Activated CD4-positive, alpha-beta T cell treated with anti-CD3 and anti-CD28 coated beads, Interleukin-2, amount 50 U/mL, for 16 hours (primary cell): Measurements from ENCODE around the gene CLEC14A.
A peak's percentile ranks its signal among the peaks of the same experiment; 100 is the strongest.

Experiments used
- DNase-seq: peaks from one replicate; pipeline ENCODE4 v3.0.0-alpha.2; 2020

The CLEC14A gene, protein sequence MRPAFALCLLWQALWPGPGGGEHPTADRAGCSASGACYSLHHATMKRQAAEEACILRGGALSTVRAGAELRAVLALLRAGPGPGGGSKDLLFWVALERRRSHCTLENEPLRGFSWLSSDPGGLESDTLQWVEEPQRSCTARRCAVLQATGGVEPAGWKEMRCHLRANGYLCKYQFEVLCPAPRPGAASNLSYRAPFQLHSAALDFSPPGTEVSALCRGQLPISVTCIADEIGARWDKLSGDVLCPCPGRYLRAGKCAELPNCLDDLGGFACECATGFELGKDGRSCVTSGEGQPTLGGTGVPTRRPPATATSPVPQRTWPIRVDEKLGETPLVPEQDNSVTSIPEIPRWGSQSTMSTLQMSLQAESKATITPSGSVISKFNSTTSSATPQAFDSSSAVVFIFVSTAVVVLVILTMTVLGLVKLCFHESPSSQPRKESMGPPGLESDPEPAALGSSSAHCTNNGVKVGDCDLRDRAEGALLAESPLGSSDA

DNA sequence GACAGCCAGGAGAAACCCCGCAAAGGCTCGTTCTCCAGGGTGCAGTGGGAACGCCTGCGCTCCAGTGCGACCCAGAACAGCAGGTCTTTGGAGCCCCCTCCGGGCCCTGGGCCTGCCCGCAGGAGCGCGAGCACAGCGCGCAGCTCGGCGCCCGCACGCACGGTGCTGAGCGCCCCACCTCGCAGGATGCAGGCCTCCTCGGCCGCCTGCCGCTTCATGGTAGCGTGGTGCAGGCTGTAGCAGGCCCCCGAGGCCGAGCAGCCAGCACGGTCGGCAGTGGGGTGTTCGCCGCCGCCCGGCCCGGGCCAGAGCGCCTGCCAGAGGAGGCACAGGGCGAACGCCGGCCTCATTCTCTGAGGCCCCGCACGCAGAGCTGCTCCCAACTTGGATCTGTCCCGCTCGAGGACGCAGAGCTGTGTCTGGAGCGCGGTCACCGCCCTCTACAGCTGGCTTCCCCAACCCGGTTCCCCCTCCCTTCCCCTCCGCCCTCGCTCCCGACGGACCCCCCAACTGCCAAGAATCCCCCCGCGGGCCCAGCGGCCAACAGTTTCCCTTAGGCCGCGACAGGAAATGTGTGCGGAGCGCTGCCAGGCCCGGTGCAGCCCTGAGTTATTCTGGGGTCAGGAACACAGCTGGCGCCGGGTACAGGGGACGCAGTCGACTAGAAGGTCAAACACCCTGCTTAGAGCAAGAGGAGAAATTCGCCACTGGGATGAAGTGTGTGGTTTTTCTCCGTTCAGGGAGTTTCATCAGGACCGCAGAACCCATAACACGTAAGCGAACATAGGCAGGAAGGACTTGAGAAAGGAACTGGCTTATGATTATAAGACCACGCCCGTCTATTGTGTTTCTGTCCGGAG is at the start of gene CLEC14A:
CLEC14A (minus strand) TSS at position 421 of the 860 bp plus-strand sequence; CDS start at position 350, 71 bp downstream.
- no peak for DNase-seq

DNA sequence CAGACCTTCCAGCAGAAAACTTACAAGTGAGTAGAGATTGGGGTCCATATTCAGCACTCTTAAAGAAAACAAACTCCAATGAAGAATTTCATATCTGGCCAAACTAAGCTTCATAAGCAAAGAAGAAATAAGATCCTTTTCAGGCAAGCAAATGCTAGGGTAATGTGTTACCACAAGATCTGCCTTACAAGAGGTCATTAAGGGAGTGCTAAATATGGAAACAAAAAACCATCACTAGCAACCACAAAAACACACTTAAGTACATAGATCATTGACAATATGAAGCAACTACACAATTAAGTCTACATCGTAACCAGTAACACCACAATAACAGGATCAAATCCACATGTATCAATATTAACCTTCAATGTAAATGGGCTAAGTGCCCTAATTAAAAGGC is 47.1 kb upstream of the CLEC14A start:
- DNase-seq: no peak

DNA sequence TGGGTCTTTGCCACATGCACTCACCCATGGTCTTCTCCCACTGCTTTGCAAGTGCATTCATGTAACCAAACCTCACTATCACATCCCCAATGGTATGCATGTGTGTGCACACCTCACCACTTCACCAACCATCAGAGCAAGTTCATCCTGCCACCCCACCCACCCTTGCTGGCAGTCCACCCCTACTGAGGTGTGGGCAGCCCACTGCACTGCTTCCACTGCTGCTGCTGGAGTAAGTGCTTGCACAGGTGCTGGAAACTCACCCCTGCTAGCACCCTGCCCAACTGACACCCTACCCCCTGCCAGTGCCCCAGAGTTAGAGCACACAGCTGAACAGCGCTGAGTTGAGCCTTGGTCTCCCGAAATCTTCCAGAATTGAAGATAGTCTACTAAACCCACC is 46.1 kb upstream of the CLEC14A start:
- DNase-seq: no peak

DNA sequence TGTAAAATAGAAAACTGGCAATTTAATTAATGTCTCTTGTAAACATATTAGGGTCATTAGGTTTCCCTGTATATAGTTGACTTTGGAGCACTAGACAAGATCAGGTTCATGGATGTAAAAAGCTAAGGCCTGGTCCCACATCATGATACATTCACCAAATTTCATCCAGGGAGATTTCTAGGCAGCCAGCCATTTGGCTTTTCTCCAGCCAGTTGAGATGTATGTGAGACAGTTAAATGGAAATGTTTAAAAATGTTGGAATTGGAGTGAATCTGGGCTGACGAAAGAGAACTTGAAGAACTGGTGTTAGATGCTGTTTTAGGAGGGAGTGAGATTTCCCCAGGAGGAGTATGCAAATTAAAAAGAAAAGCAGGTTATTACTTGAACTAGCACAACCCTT is 41.8 kb upstream of the CLEC14A start:
- no peak for DNase-seq

DNA sequence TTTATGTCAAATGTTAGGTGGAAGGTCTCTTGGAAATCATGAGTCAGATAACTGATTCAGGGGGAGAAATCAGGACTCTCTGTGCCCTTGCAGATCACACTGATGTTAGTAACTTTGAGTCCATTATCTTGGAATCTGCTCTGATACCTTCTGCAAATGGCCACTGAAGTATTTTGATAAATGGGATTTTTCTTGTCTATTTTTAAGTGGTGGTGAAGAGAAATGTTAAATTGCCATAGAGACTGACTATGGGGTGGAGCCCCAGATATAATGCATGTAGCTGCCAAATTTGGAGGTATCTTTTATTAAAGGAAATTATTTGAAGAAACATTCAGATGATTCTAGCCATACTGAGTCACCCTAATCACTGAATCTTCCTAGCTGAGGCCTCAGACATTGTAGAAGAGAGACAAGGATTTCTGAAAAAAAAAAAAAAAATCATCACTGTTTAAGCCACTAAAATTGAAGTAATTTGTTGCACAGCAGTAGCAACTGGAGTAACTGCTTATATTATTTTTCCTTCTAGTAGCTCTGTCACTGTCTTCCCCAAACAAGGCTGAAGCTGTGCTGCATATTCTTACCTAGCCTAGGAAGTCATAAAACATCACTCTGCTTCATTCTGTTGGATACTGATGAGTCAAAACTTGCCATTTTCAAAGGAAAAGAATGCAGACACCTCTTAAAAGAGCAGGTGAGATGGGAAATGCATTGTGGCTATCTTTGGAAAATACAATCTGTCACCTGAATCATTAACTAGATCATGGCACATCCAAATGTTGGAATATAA is 36.0 kb upstream of the CLEC14A start:
- no peak for DNase-seq

DNA sequence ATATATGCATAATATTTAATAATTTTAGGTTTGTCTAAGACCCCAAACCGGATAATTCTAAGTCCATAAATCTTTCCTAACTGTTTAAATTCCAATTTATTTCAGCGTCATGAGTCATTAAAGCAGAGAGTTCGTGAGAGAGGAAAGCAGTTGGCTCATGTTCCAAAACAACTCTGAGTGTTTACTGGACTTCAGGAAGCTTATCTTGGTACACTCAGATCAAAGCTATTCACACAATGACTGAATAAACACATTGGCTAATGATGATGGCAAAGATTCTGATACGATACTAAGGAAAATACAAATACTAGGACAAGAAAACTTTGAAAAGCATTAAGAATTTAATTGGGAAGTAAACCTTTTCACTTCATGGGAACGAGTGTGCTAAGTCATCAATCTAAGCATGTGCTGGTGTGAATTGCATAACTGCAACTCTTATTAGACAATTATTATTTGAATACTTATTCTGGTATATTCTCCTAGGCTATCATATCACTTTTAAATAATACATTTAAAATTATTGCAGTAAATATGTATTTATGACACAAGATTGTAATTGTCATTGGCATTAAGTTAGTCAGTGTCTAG is 34.8 kb upstream of the CLEC14A start:
- DNase-seq: no peak

DNA sequence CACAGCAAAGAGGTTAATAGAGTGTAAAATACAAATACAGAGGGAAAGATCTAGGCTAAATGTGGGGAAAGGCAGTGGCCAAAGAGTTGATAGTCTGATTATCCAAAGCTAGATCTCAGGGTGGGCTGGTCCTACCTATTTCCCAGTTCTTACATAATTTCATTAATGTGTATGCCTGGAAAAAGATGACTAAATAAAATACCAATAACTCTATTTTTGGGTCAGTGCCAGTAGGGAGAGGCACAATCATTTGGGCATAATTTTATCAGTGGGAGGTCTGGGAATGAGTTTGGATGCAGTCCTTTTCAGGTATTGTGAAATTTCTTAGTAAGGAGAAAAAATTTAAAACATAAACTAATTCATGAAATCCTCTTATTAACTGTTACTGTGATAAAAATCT is 30.6 kb upstream of the CLEC14A start:
- DNase-seq: no peak

DNA sequence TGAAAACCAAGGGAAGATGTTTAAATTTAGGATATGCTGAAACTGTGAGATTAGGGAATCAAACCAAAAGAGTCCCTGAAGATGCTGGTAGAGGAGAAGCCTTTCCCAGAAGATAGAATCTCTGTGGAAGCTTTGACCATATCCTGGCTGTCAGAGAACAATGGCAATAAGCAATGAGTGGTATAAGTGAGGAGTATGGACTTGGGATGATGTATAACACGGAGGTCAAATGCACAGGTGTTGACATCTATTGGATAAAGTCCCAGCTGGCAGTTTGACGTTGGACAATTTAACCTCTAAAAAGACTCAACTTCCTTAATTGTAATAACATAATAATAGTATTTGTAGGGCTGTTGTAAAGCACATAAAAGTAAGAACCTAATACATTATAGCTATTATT is 30.1 kb upstream of the CLEC14A start:
- no peak for DNase-seq

DNA sequence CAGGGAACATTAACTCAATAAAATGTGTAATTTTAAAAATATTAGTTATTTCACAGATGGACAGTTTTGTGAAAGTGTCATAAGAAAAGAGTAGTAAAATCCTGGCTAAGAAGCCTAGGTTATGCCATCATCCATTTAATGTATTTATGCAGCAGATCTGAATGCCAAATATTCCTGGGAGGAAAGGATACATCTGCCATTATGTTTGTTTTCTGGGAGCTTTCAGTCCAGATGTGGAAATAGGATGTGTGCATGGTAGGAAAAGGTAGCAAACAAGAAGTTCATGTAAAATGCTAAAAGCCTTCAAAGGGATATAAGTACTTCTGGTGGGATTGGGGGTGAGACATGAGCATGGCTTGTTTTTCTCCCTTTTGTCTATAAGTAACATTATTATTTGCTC is 27.0 kb upstream of the CLEC14A start:
- no peak for DNase-seq

DNA sequence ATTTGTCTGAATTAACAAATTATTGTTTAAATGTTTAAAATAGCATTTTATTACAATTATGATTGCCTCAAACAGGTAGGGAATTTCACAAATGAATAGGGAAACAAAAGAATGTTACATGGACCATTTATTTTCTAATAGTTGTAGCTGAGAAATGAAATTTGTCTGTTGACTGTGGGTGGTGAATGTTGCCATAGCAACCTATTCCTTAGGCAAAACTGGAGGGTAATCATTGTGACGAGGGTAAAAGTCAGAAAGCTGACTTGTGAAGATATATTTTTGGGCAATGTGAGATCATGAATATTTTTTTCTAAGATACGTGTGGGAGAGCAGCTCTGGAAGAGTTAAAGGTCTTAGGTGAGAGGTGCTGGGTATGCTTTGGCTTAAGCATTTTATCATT is 24.2 kb upstream of the CLEC14A start:
- no peak for DNase-seq

DNA sequence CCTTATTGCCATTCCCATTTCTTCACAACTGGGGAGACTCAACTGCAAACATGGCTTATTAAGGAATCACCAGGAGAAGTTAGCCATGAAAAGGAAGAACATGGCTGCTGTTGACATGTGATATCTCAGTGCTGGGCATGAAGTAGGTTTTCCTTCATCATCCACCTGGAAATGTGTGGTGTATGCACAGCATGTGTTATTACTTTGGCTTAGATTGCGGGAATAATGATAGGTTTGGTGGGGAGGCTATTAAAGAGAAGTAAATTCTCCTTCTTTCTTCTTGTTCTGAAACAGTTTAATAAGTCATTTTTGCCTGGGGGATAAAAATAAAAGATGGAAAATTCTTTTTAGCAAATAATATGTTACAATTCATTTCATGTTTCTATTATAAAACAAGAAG is 23.7 kb upstream of the CLEC14A start:
- no peak for DNase-seq

DNA sequence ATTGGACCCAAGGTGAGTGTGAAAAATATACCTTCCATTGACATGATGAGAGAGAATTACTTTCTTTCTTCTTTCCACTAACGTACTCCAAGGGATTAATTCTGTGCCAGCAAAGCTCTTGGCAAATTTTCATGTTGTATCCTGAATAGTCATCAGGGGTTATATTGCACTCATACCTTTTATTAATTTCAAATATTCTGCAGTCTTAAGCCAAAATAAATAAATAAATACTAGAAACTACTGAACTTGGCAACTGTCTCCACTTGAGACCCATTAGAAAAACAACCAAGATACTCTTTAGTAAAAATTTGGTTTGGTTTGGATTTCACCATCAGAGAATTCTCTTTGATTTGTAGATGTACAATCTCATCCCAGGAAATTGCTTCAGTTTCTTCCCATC is 22.1 kb upstream of the CLEC14A start:
- DNase-seq: no peak

DNA sequence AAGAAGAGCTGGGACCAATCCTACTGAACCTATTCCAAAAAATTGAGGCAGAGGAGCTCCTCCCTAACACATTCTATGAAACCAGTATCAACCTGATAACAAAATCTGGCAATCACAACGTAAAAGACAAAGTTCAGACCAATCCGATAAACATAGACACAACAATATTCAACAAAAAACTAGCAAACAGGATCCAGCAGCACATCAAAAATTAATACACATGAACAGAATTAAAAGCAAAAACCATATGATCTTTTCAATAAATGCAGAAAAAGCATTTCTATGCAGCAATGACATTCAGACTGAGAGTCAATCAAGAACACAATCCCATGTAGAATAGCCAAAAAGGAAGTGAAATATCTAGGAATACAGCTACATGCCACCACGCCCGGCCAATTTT is 7.0 kb upstream of the CLEC14A start:
- no peak for DNase-seq

DNA sequence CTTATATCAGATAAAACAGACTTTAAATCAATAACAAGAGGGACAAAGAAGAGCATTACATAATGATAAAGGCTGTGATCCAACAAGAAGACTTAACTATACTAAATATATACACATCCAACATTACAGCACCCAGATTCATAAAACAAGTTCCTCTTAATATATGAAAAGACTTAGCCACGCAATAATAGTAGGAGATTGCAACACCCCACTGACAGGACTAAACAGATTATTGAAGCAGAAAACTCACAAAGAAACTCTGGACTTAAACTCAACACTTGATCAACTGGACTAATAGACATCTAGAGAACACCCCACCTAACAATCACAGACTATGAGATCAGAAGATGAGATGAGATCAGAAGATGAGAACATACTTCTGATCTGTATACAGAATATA is 5.7 kb upstream of the CLEC14A start:
- DNase-seq: peak; percentile 2

DNA sequence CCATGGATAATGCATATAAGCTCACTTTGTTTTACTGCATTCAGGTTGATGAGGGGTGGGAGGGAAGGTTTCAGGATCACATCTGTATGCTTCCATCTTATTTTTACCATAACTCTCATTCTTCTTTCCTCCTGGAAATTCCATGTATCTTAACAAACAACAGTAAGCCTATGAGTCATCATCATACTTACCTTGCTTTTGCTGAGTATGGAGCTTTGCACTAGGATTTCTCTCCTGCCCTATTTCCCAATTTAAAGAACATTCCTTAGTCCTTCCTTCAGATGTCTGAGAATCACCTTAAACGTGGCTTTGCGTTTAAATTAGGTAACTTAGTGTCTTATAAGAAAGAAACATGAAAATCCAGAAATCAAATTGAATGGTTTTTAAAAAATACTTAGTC is 1.6 kb upstream of the CLEC14A start:
- DNase-seq: no peak

DNA sequence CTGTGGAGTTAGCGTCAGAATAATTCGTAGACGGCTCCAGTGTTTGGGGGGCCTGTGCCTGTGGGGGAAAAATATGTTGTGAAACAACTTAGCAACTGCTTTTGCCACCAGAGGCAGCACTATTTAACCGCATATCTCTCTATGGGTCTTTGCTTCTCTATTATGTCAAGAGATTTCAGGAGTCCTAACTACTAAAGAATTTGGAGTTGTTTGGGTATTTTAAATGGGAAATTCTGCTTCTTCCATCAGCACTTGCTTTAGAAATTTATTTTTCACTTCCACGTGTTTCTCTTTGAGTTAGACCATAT is 594 bp upstream of the CLEC14A start:
- DNase-seq: peak; percentile 1

DNA sequence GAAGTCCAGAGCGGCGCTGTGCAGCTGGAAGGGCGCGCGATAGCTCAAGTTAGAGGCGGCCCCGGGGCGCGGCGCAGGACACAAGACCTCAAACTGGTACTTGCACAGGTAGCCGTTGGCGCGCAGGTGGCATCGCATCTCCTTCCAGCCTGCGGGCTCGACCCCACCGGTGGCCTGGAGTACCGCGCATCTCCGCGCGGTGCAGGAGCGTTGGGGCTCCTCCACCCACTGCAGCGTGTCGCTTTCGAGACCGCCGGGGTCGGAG is 553 bp downstream of the CLEC14A start:
- no peak for DNase-seq

DNA sequence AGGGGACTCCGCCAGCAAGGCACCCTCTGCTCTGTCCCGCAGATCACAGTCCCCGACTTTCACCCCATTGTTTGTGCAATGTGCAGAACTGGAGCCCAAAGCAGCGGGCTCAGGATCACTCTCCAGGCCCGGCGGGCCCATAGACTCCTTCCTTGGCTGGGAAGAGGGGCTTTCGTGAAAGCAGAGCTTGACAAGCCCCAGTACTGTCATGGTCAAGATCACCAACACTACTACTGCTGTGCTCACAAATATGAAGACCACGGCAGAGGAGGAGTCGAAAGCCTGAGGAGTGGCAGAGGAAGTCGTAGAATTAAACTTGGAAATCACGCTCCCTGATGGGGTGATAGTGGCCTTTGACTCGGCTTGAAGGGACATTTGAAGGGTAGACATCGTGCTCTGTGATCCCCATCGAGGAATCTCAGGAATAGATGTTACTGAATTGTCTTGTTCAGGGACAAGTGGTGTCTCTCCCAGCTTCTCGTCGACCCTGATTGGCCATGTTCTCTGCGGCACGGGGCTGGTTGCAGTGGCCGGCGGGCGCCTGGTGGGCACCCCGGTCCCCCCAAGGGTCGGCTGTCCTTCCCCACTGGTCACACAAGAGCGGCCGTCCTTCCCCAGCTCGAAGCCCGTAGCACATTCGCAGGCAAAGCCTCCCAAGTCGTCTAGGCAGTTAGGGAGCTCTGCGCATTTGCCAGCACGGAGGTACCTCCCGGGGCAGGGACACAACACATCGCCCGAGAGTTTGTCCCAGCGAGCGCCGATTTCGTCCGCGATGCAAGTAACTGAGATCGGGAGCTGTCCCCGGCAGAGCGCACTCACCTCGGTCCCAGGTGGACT is 1.1 kb downstream of the CLEC14A start:
- DNase-seq: no peak

DNA sequence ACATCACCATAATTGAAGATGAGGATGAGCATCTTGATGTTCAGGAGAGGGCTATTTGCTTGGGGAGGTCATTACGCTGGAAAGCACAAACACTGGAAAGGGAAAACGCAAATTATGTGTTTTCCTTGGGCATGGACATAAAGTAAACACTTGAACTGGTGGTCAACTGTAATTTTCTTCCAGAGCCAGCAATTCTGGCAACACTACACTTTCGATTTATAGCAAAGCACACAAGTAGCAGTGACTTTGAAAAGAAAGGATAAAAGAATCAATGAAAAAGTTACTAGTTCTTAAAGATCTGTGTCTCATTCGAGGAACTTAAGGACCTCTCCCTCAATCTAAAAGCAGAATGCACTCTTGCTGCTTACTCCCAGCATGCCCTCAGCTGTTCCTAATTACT is 2.2 kb downstream of the CLEC14A start:
- no peak for DNase-seq

DNA sequence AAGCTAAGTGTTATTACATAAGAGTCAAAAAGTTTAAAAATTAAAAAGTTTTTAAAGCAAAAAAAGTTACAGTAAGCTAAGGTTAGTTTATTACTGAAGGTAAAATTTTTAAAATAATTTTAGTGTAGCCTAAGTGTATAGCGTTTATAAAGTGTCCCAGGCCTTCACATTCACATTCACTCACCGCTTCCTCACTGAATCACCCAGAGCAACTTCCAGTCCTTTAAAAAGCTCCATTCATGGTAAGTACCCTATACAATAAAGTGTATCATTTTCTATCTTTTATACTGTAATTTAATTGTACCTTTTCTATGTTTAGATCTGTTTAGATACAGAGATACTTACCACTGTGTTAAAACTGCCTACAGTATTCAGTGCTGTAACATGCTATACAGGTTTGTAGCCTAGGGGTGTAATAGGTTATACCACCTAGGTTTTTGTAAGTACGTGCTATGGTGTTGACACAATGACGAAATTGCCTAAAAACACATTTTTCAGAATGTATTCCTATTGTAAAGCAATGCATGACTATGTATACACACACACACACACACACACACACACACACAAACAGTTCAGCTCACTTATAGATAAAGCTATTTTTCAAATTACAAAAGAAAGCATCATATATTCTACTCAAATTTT is 3.7 kb downstream of the CLEC14A start:
- no peak for DNase-seq

DNA sequence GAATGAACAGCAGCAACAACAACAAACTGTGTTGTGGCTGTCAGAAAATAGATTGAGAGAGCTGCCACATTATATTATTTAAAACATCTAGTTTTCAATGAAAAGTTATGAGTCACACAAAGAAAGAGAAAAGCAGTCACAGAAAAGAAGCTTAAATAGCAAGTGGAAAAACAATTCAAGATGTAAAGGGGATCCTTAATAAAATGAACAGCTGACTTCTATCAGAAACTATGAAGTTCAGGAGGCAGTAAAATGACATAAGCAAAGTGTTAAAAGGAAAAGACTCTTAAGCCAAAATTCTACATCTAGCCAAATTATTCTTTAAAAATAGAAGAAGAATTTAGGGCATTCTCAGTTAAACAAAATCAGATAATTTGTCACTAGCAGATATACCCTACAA is 5.6 kb downstream of the CLEC14A start:
- no peak for DNase-seq
